22Rv1 (cell line): Measurements from ENCODE around the gene SLC35E4.
A peak's percentile ranks its signal among the peaks of the same experiment; 100 is the strongest.

Source experiments
- H3K27ac ChIP-seq: fragments of 450-650 bp; 2 replicates; pipeline ENCODE4 v1.5.1; 2017
- CTCF ChIP-seq: fragments of 450-650 bp; IDR thresholded peaks from 2 replicates; pipeline ENCODE4 v1.5.1; 2017; ENCODE audit warnings: mild to moderate bottlenecking
- ZFX ChIP-seq: fragments of 450-650 bp; IDR thresholded peaks from 2 replicates; pipeline ENCODE4 v1.6.1; 2017; ENCODE audit warnings: antibody characterized with exemption, borderline replicate concordance

SLC35E4 gene, protein sequence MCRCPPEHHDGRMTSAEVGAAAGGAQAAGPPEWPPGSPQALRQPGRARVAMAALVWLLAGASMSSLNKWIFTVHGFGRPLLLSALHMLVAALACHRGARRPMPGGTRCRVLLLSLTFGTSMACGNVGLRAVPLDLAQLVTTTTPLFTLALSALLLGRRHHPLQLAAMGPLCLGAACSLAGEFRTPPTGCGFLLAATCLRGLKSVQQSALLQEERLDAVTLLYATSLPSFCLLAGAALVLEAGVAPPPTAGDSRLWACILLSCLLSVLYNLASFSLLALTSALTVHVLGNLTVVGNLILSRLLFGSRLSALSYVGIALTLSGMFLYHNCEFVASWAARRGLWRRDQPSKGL

GRCh38 chr22:30635273-30636225, at the start of gene SLC35E4:
Gene SLC35E4 (plus strand): TSS chr22:30635781. CDS start chr22:30636451, 670 bp downstream.
- H3K27ac ChIP-seq = peak within 1 kb of the TSS; percentile 56
- no peak for TF ChIP-seq ZFX
- no peak for TF ChIP-seq CTCF

- no peak overlapping the region for H3K27ac ChIP-seq
- TF ChIP-seq ZFX (no peak), CTCF (no peak)
Measured at GRCh38 chr22:30586414-30586813, 49.2 kb upstream of the SLC35E4 start.

GRCh38 chr22:30591191-30591587, 44.4 kb upstream of the SLC35E4 start:
- TF ChIP-seq ZFX = no peak
- TF ChIP-seq CTCF = no peak
- H3K27ac ChIP-seq = peak overlapping the region; percentile 75

- H3K27ac ChIP-seq = peak within 1 kb of the TSS; percentile 75
- TF ChIP-seq ZFX = no peak
- no peak for TF ChIP-seq CTCF
Measured at GRCh38 chr22:30591588-30592359, 43.8 kb upstream of the SLC35E4 start, which contains the start of gene PES1. Gene PES1 (minus strand): TSS chr22:30591910. CDS start chr22:30591833, 77 bp downstream.

DNA sequence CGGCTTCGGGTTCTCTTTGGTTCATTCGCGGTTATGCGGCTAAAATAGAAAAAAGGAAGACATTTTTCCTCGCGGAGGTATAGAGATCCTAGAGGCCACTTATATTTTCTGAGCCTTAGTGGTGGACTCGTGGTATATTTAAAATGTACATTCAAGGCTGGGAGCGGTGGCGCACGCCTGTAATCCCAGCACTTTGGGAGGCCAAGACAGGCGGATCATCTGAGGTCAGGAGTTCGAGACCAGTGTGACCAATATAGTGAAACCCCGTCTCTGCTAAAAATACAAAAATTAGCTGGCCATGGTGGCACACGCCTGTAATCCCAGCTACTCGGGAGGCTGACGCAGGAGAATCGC, 43.2 kb upstream of the SLC35E4 start:
- peak overlapping the region; percentile 75; the same call in 1 of the 2 replicates for H3K27ac ChIP-seq

GRCh38 chr22:30596199-30596598, 39.4 kb upstream of the SLC35E4 start:
- no peak for TF ChIP-seq ZFX
- TF ChIP-seq CTCF = no peak
- H3K27ac ChIP-seq = no peak overlapping the region

DNA sequence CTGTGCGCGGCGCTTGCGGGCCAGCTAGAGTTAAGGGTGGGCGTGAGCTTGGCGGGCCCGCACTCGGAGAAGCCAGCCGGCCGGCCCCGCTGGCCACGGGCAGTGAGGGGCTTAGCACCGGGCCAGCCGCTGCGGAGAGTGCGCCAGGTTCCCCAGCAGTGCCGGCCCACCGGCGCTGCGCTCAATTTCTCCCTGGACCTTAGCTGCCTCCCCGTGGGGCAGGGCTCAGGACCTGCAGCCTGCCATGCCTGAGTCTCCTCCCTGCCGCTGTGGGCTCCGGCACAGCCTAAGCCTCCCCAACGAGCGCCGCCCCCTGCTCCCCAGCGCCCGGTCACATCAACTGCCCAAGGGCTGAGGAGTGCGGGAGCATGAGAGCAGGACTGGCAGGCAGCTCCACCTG, 38.7 kb upstream of the SLC35E4 start:
- TF ChIP-seq CTCF (no peak), ZFX (no peak)
- H3K27ac ChIP-seq = no peak overlapping the region
